Neuron (in vitro differentiated cells): Measurements from ENCODE around the gene PNPT1.
"Not testable (repeated sequence)": the region's sequence is repeated elsewhere in the genome, so short reads cannot be mapped to it uniquely, and the experiment has no call there.

Experiments used
- H2AFZ ChIP-seq: one replicate; pipeline ENCODE4 v1.6.1; 2013; ENCODE audit warnings: low read depth, mild to moderate bottlenecking, inconsistent platforms, low read length, moderate library complexity
- H3K27me3 ChIP-seq: one replicate; pipeline ENCODE4 v1.6.1; 2013; ENCODE audit warnings: low read length; ENCODE audit not compliant: insufficient read depth
- H3K36me3 ChIP-seq: one replicate; pipeline ENCODE4 v1.6.1; 2013; ENCODE audit warnings: low read length; ENCODE audit not compliant: insufficient read depth
- H3K4me1 ChIP-seq: one replicate; pipeline ENCODE4 v1.6.1; 2013; ENCODE audit warnings: low read length; ENCODE audit not compliant: insufficient read depth
- H3K4me3 ChIP-seq: 2 replicates; pipeline ENCODE4 v1.5.1; 2013; ENCODE audit warnings: mild to moderate bottlenecking, low read length, moderate library complexity
- H3K9me3 ChIP-seq: one replicate; pipeline ENCODE4 v1.6.1; 2013; ENCODE audit warnings: low read length

The PNPT1 gene

GRCh38 chr2:55604027-55604565, 89.5 kb downstream of the PNPT1 start:
- Histone ChIP-seq H3K9me3 (no peaks in the 10 kb centered on the region), H3K4me3 (no peak overlapping the region), H3K36me3 (peaks cover 16% of the 10 kb centered on the region), H3K27me3 (no peaks in the 10 kb centered on the region), H3K4me1 (no peaks in the 10 kb centered on the region), H2AFZ (no peak overlapping the region)

- peaks cover 33% of the 10 kb centered on the region for H3K36me3 ChIP-seq
- no peak overlapping the region for H2AFZ ChIP-seq
- H3K4me3 ChIP-seq, result no peak overlapping the region
- no peaks in the 10 kb centered on the region for H3K27me3 ChIP-seq
- no peaks in the 10 kb centered on the region for H3K9me3 ChIP-seq
- no peaks in the 10 kb centered on the region for H3K4me1 ChIP-seq
These were observed 91.8 kb downstream of the PNPT1 start for GRCh38 chr2:55601849-55602248.

- no peak overlapping the region for H2AFZ ChIP-seq
- H3K36me3 ChIP-seq, result peaks cover 46% of the 10 kb centered on the region
- H3K27me3 ChIP-seq, result no peaks in the 10 kb centered on the region
- no peak overlapping the region for H3K4me3 ChIP-seq
- H3K4me1 ChIP-seq, result no peaks in the 10 kb centered on the region
- H3K9me3 ChIP-seq, result no peaks in the 10 kb centered on the region
These were observed 95.4 kb downstream of the PNPT1 start for GRCh38 chr2:55598056-55598795.

GRCh38 chr2:55596795-55597194, 96.8 kb downstream of the PNPT1 start:
- H2AFZ ChIP-seq, H3K4me1 ChIP-seq, H3K9me3 ChIP-seq, H3K4me3 ChIP-seq, H3K27me3 ChIP-seq: not testable (repeated sequence)
- peaks cover 38% of the 10 kb centered on the region for H3K36me3 ChIP-seq

GRCh38 chr2:55595536-55595935, 98.1 kb downstream of the PNPT1 start:
- no peak overlapping the region for H3K4me3 ChIP-seq
- H3K4me1 ChIP-seq, result no peaks in the 10 kb centered on the region
- H3K9me3 ChIP-seq, result no peaks in the 10 kb centered on the region
- no peaks in the 10 kb centered on the region for H3K27me3 ChIP-seq
- H2AFZ ChIP-seq, result no peak overlapping the region
- peaks cover 39% of the 10 kb centered on the region for H3K36me3 ChIP-seq

- Histone ChIP-seq H3K36me3 (peaks cover 25% of the 10 kb centered on the region), H3K4me3 (no peak overlapping the region), H3K27me3 (no peaks in the 10 kb centered on the region), H2AFZ (no peak overlapping the region), H3K9me3 (no peaks in the 10 kb centered on the region), H3K4me1 (no peaks in the 10 kb centered on the region)
These were observed 101.5 kb downstream of the PNPT1 start for GRCh38 chr2:55592130-55592529.

GRCh38 chr2:55590810-55591440, 102.7 kb downstream of the PNPT1 start:
- no peaks in the 10 kb centered on the region for H3K27me3 ChIP-seq
- H3K4me3 ChIP-seq, result no peak overlapping the region
- no peak overlapping the region for H2AFZ ChIP-seq
- no peaks in the 10 kb centered on the region for H3K4me1 ChIP-seq
- peaks cover 25% of the 10 kb centered on the region for H3K36me3 ChIP-seq
- no peaks in the 10 kb centered on the region for H3K9me3 ChIP-seq

- no peak overlapping the region for H3K4me3 ChIP-seq
- no peaks in the 10 kb centered on the region for H3K27me3 ChIP-seq
- peaks cover 48% of the 10 kb centered on the region for H3K36me3 ChIP-seq
- H3K4me1 ChIP-seq, result no peaks in the 10 kb centered on the region
- H2AFZ ChIP-seq, result no peak overlapping the region
- no peaks in the 10 kb centered on the region for H3K9me3 ChIP-seq
These were observed 108.1 kb downstream of the PNPT1 start for GRCh38 chr2:55585451-55586080.
